ENCODE data around the gene OTOF.

Gene OTOF

GRCh38 chr2:26430826-26431225, 47.1 kb downstream of the OTOF start:
- no peak for TF ChIP-seq EZH2phosphoT487 (IDR thresholded peaks at IDR 0.05; ENCODE audit: borderline replicate concordance)
- TF ChIP-seq CTCF (conservative IDR thresholded peaks at IDR 0.05; ENCODE audit: low read length): no peak
- no peaks in the 10 kb centered on the region for H3K4me1 ChIP-seq (ENCODE audit: insufficient read depth, low read length, poor library complexity, severe bottlenecking)
- no peaks in the 10 kb centered on the region for H3K9me2 ChIP-seq (replicated peaks; ENCODE audit: low read depth, low read length)
- H3K9me3 ChIP-seq (ENCODE audit: insufficient read depth, low read depth, low read length): no peaks in the 10 kb centered on the region
- no peaks in the 10 kb centered on the region for H3F3A ChIP-seq (ENCODE audit: low read depth)
- no peaks in the 10 kb centered on the region for H3K79me2 ChIP-seq (ENCODE audit: insufficient read depth, low read length)
- no peak overlapping the region for H2AFZ ChIP-seq (ENCODE audit: low read length)
- no peaks in the 10 kb centered on the region for H3K36me3 ChIP-seq (ENCODE audit: insufficient read depth, low read length)
- no peak overlapping the region for H3K4me3 ChIP-seq (ENCODE audit: low read length, poor library complexity, severe bottlenecking)
- no peak overlapping the region for H3K9ac ChIP-seq (ENCODE audit: low read depth, low read length, poor library complexity, severe bottlenecking)
- no peaks in the 10 kb centered on the region for H3K27me3 ChIP-seq (ENCODE audit: insufficient read depth, low read length, poor library complexity, severe bottlenecking)
- H3K4me2 ChIP-seq (ENCODE audit: low read depth, low read length, poor library complexity, severe bottlenecking): no peak overlapping the region
- no peaks in the 10 kb centered on the region for H4K20me1 ChIP-seq (ENCODE audit: insufficient read depth, low read length, poor library complexity, severe bottlenecking)

- Histone ChIP-seq H3K4me2 (ENCODE audit: low read depth, low read length, poor library complexity, severe bottlenecking) (no peak overlapping the region), H2AFZ (ENCODE audit: low read length) (no peak overlapping the region), H3K4me1 (ENCODE audit: insufficient read depth, low read length, poor library complexity, severe bottlenecking) (no peaks in the 10 kb centered on the region), H3K9me3 (ENCODE audit: insufficient read depth, low read depth, low read length) (no peaks in the 10 kb centered on the region), H3K36me3 (ENCODE audit: insufficient read depth, low read length) (no peaks in the 10 kb centered on the region), H3K27me3 (ENCODE audit: insufficient read depth, low read length, poor library complexity, severe bottlenecking) (no peaks in the 10 kb centered on the region), H3K4me3 (ENCODE audit: low read length, poor library complexity, severe bottlenecking) (no peak overlapping the region), H3K9ac (ENCODE audit: low read depth, low read length, poor library complexity, severe bottlenecking) (no peak overlapping the region), H4K20me1 (ENCODE audit: insufficient read depth, low read length, poor library complexity, severe bottlenecking) (no peaks in the 10 kb centered on the region), H3F3A (ENCODE audit: low read depth) (no peaks in the 10 kb centered on the region), H3K9me2 (replicated peaks; ENCODE audit: low read depth, low read length) (no peaks in the 10 kb centered on the region), H3K79me2 (ENCODE audit: insufficient read depth, low read length) (no peaks in the 10 kb centered on the region)
- TF ChIP-seq CTCF (conservative IDR thresholded peaks at IDR 0.05; ENCODE audit: low read length): no peak
- no peak for TF ChIP-seq EZH2phosphoT487 (IDR thresholded peaks at IDR 0.05; ENCODE audit: borderline replicate concordance)
Measured at GRCh38 chr2:26429779-26430578, 47.9 kb downstream of the OTOF start.

- no peak for TF ChIP-seq EZH2phosphoT487 (IDR thresholded peaks at IDR 0.05; ENCODE audit: borderline replicate concordance)
- no peak for TF ChIP-seq CTCF (conservative IDR thresholded peaks at IDR 0.05; ENCODE audit: low read length)
Measured at GRCh38 chr2:26428846-26429245, 49.1 kb downstream of the OTOF start.

More at GRCh38 chr2:26428846-26429245, 49.1 kb downstream of the OTOF start:
- H3K9me3 ChIP-seq (ENCODE audit: insufficient read depth, low read depth, low read length): no peaks in the 10 kb centered on the region
- no peak overlapping the region for H3K4me3 ChIP-seq (ENCODE audit: low read length, poor library complexity, severe bottlenecking)
- no peaks in the 10 kb centered on the region for H3K36me3 ChIP-seq (ENCODE audit: insufficient read depth, low read length)
- no peaks in the 10 kb centered on the region for H3K27me3 ChIP-seq (ENCODE audit: insufficient read depth, low read length, poor library complexity, severe bottlenecking)
- no peaks in the 10 kb centered on the region for H3F3A ChIP-seq (ENCODE audit: low read depth)
- no peak overlapping the region for H2AFZ ChIP-seq (ENCODE audit: low read length)
- H3K9ac ChIP-seq (ENCODE audit: low read depth, low read length, poor library complexity, severe bottlenecking): no peak overlapping the region
- H3K9me2 ChIP-seq (replicated peaks; ENCODE audit: low read depth, low read length): no peaks in the 10 kb centered on the region
- no peak overlapping the region for H3K4me2 ChIP-seq (ENCODE audit: low read depth, low read length, poor library complexity, severe bottlenecking)
- H3K79me2 ChIP-seq (ENCODE audit: insufficient read depth, low read length): no peaks in the 10 kb centered on the region
- no peaks in the 10 kb centered on the region for H3K4me1 ChIP-seq (ENCODE audit: insufficient read depth, low read length, poor library complexity, severe bottlenecking)
- H4K20me1 ChIP-seq (ENCODE audit: insufficient read depth, low read length, poor library complexity, severe bottlenecking): no peaks in the 10 kb centered on the region
